Measurements from ENCODE around the gene HHAT.

HHAT gene

DNA sequence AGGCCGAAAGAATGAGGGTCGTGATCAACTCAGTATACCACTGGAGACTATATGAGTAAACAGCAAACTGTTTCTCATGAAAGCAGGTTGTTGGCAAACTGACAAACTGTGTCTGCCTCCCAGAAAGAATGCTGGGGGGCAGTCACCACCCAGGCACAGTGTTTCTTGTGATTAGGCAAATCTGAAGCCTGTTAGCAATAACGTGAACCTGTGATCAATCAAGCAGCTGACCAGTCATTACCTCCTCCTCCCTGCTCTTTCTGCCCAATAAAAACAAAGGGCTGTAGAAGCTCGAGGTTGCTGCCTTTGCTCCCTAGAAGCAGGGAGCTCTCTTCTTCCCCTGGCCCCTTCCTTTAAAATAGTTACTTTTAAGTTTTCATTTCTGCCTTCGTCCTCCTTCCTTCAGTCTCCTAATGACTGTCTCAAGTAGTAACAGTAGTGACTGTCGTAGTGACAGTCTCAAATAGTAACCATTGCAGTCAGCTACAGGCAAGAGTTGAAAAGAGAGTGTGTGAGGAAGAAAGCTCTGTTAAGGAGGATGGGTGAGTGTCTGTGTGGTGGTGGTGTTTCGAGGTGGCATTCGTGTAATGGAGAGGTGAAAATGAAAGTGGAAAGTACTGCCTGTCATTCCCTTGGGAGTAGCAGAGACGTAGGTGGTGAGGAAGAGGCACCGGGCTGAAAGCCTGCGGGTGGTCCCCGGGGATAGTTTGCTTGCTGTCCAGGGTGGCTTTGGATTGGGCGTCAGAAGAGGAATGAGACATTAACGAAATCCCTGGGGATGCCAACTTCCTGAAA lies 14.5 kb downstream of the HHAT start:
- TF ChIP-seq CTCF (IDR thresholded peaks at IDR 0.05), result no peak

GRCh38 chr1:210344706-210345105 lies 16.0 kb downstream of the HHAT start:
- no peak for TF ChIP-seq CTCF (IDR thresholded peaks at IDR 0.05)

DNA sequence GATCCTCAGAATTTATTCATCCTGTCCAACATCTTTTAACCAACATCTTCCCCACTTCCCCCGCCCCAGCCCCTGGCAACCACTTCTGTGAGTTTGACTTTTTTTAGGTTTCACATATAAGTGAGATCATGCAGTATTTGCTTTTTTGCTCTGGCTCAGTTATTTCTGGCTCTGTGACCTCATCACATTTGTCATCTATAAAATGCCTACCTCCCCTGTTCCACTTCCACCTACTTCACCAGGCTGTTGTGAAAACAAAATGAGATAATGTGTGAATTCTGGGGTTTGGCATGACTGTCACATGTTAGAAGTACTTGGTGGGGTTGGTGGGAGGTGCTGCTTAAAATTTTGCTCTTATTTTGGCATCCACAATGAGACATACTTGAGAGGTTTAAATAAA lies 18.4 kb downstream of the HHAT start:
- no peak for TF ChIP-seq CTCF (IDR thresholded peaks at IDR 0.05)

- TF ChIP-seq CTCF (IDR thresholded peaks at IDR 0.05), result no peak
Measured at GRCh38 chr1:210351496-210351895, 22.8 kb downstream of the HHAT start.

GRCh38 chr1:210352575-210352974 lies 23.9 kb downstream of the HHAT start:
- TF ChIP-seq CTCF (IDR thresholded peaks at IDR 0.05), result no peak

- TF ChIP-seq CTCF (IDR thresholded peaks at IDR 0.05), result no peak
Measured at GRCh38 chr1:210358626-210359025, 29.9 kb downstream of the HHAT start.

DNA sequence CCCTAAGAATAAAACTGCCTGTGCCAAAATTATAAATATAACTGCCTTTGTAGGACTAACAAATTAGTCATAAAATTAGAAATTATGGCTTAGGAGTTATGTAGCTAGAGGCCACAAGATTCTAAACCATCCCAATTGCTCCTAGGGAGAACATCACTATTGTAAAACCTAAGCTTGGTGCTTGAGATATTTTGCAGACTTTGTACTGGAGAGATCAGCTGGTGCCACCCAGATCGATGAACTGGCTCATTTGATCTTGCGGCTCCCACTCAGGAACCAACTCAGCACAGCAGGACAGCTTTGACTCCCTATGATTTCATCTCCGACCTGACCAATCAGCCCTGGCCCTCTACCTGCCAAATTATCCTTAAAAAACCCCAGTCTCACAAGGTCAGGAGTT lies 30.6 kb downstream of the HHAT start:
- TF ChIP-seq CTCF (IDR thresholded peaks at IDR 0.05), result no peak
